ENCODE data around the gene WDR55. TPM values are rescaled to one million over a fixed set of nuclear protein-coding genes. Genes with fewer than 3 reads are reported as not detected.
"Not testable (repeated sequence)": the region's sequence is repeated elsewhere in the genome, so short reads cannot be mapped to it uniquely, and the experiment has no call there.

Gene WDR55
- total and polyA plus RNA-seq, 2 experiments from 2014 or later = 9.6 to 18.0 TPM

- H3K36me3 ChIP-seq (ENCODE audit: insufficient read depth); DNase-seq (ENCODE audit: low spot score); H4K20me1 ChIP-seq (replicated peaks; ENCODE audit: insufficient read depth); H3K27me3 ChIP-seq (ENCODE audit: insufficient read depth); H3K27me3 Mint-ChIP-seq (ENCODE audit: insufficient read depth, low read depth, poor library complexity); H3K4me1 Mint-ChIP-seq; H3K36me3 Mint-ChIP-seq (ENCODE audit: low read depth); H3F3A ChIP-seq (replicated peaks; ENCODE audit: low read depth); H3K9me2 ChIP-seq (ENCODE audit: insufficient read depth); H3K4me3 ChIP-seq; H3K79me2 ChIP-seq (replicated peaks; ENCODE audit: insufficient read depth); ATAC-seq; H3K4me1 ChIP-seq (ENCODE audit: insufficient read depth); H3K27ac Mint-ChIP-seq; H3K4me2 ChIP-seq; H2AFZ ChIP-seq; H3K27ac ChIP-seq (ENCODE audit: low read depth); H3K4me3 Mint-ChIP-seq: not testable (repeated sequence)
- H3K9me3 Mint-ChIP-seq = peaks cover 72% of the 10 kb centered on the region
These were observed 41.6 kb upstream of the WDR55 start for GRCh38 chr5:140623061-140623460.

- Mint-ChIP-seq H3K36me3 (ENCODE audit: low read depth) (peaks cover 12% of the 10 kb centered on the region), H3K9me3 (peaks cover 72% of the 10 kb centered on the region)
- not testable (repeated sequence) for H3F3A ChIP-seq (replicated peaks; ENCODE audit: low read depth); H3K4me1 ChIP-seq (ENCODE audit: insufficient read depth); DNase-seq (ENCODE audit: low spot score); H4K20me1 ChIP-seq (replicated peaks; ENCODE audit: insufficient read depth); H3K4me3 ChIP-seq; ATAC-seq; H3K4me2 ChIP-seq; H3K27ac Mint-ChIP-seq; H3K27me3 ChIP-seq (ENCODE audit: insufficient read depth); H3K36me3 ChIP-seq (ENCODE audit: insufficient read depth); H2AFZ ChIP-seq; H3K79me2 ChIP-seq (replicated peaks; ENCODE audit: insufficient read depth); H3K4me1 Mint-ChIP-seq; H3K27ac ChIP-seq (ENCODE audit: low read depth); H3K27me3 Mint-ChIP-seq (ENCODE audit: insufficient read depth, low read depth, poor library complexity); H3K9me2 ChIP-seq (ENCODE audit: insufficient read depth); H3K4me3 Mint-ChIP-seq
These were observed 39.8 kb upstream of the WDR55 start for GRCh38 chr5:140624886-140625285.

GRCh38 chr5:140627972-140628371 is 36.7 kb upstream of the WDR55 start:
- no peak overlapping the region for H3K27ac Mint-ChIP-seq
- H3K27ac ChIP-seq (ENCODE audit: low read depth) = no peak overlapping the region
- H3F3A ChIP-seq (replicated peaks; ENCODE audit: low read depth) = no peaks in the 10 kb centered on the region
- H3K27me3 ChIP-seq (ENCODE audit: insufficient read depth) = peaks cover 26% of the 10 kb centered on the region
- no peaks in the 10 kb centered on the region for H4K20me1 ChIP-seq (replicated peaks; ENCODE audit: insufficient read depth)
- no peaks in the 10 kb centered on the region for H3K4me1 ChIP-seq (ENCODE audit: insufficient read depth)
- H3K36me3 Mint-ChIP-seq (ENCODE audit: low read depth) = peaks cover 16% of the 10 kb centered on the region
- ATAC-seq (no peak), DNase-seq (ENCODE audit: low spot score) (peak; percentile 23)
- H3K4me1 Mint-ChIP-seq = no peaks in the 10 kb centered on the region
- peaks cover 60% of the 10 kb centered on the region for H3K9me3 Mint-ChIP-seq
- H3K4me3 Mint-ChIP-seq = no peak overlapping the region
- H3K4me3 ChIP-seq = no peak overlapping the region
- H3K27me3 Mint-ChIP-seq (ENCODE audit: insufficient read depth, low read depth, poor library complexity) = peaks cover 19% of the 10 kb centered on the region
- H3K36me3 ChIP-seq (ENCODE audit: insufficient read depth) = peaks cover 6% of the 10 kb centered on the region; the same call in 1 of the 2 replicates
- no peaks in the 10 kb centered on the region for H3K79me2 ChIP-seq (replicated peaks; ENCODE audit: insufficient read depth)
- no peak overlapping the region for H2AFZ ChIP-seq
- no peaks in the 10 kb centered on the region for H3K9me2 ChIP-seq (ENCODE audit: insufficient read depth)
- no peak overlapping the region for H3K4me2 ChIP-seq
- TF ChIP-seq REST (IDR thresholded peaks at IDR 0.05; ENCODE audit: unreplicated experiment) (no peak), STAT1 (IDR thresholded peaks at IDR 0.05; ENCODE audit: unreplicated experiment) (no peak), CTCF (conservative IDR thresholded peaks at IDR 0.05; ENCODE audit: low read depth in 2 of 2) (no peak), EZH2phosphoT487 (IDR thresholded peaks at IDR 0.05; ENCODE audit: unreplicated experiment) (no peak), ZNF114 (CRISPR knock-in tag; IDR thresholded peaks at IDR 0.05) (no peak), ZNF331 (CRISPR knock-in tag; IDR thresholded peaks at IDR 0.05; ENCODE audit: low read depth) (no peak), POLR2AphosphoS5 (IDR thresholded peaks at IDR 0.05; ENCODE audit: low read depth) (no peak), ETS1 (IDR thresholded peaks at IDR 0.05) (no peak), EZH2 (IDR thresholded peaks at IDR 0.05; ENCODE audit: low read depth, unreplicated experiment) (no peak)
